Measurements from ENCODE around the gene SDR42E1.

DNA sequence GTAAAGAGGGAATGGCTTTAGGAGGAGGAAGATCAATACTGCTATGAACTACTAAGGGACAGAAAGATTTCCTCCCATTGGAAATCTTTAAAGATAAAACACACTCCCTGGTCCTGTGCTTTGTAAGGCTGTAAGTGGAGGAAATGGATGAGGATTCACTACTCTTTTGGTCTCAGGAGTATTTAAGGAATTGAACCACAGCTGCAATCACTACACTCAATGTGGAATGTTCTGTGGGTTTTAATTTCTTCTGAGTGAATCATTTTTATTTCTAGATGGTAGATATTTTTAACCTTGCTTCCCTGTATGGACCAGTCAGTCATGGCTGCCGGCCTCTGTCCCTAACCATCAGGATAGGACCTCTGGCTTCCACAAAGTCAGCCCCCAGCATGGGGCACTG is 65.6 kb downstream of the SDR42E1 start:
- TF ChIP-seq, protein P1, sequence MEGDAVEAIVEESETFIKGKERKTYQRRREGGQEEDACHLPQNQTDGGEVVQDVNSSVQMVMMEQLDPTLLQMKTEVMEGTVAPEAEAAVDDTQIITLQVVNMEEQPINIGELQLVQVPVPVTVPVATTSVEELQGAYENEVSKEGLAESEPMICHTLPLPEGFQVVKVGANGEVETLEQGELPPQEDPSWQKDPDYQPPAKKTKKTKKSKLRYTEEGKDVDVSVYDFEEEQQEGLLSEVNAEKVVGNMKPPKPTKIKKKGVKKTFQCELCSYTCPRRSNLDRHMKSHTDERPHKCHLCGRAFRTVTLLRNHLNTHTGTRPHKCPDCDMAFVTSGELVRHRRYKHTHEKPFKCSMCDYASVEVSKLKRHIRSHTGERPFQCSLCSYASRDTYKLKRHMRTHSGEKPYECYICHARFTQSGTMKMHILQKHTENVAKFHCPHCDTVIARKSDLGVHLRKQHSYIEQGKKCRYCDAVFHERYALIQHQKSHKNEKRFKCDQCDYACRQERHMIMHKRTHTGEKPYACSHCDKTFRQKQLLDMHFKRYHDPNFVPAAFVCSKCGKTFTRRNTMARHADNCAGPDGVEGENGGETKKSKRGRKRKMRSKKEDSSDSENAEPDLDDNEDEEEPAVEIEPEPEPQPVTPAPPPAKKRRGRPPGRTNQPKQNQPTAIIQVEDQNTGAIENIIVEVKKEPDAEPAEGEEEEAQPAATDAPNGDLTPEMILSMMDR (IDR thresholded peaks at IDR 0.05): no peak
- TF ChIP-seq EZH2 (IDR thresholded peaks at IDR 0.05): no peak
